HepG2 (cell line): ENCODE results near the gene C12orf43. TPM values are rescaled to one million over a fixed set of nuclear protein-coding genes. Genes with fewer than 3 reads are reported as not detected.
A peak's percentile ranks its signal among the peaks of the same experiment; 100 is the strongest.

ENCODE experiments used
- FOXA3 ChIP-seq: IDR thresholded peaks from 2 replicates; pipeline ENCODE4 v1.6.1; 2016; ENCODE audit warnings: missing genetic modification reagents, missing compliant biosample characterization
- MED13 ChIP-seq: sonication (generic); formaldehyde crosslinking; IDR thresholded peaks from 2 replicates; pipeline ENCODE4 v1.5.0; 2020; ENCODE audit warnings: missing genetic modification reagents
- NR1H2 ChIP-seq: sonication (generic); formaldehyde crosslinking; IDR thresholded peaks from 2 replicates; pipeline ENCODE4 v1.8.1; 2022; ENCODE audit warnings: low read depth, missing genetic modification reagents, borderline replicate concordance
- POLR2G ChIP-seq: fragments of 200-400 bp; formaldehyde crosslinking; IDR thresholded peaks from 2 replicates; pipeline ENCODE4 v1.6.1; 2018; ENCODE audit warnings: mild to moderate bottlenecking, low read depth, low read length, moderate library complexity
- SALL1 ChIP-seq: sonication (generic); formaldehyde crosslinking; IDR thresholded peaks from 2 replicates; pipeline ENCODE4 v1.8.0; 2022; ENCODE audit warnings: mild to moderate bottlenecking, missing genetic modification reagents
- SOX5 ChIP-seq: IDR thresholded peaks from 2 replicates; pipeline ENCODE4 v1.6.1; 2016; ENCODE audit warnings: borderline replicate concordance
- SP2 ChIP-seq: sonication (generic); formaldehyde crosslinking; IDR thresholded peaks from 2 replicates; pipeline ENCODE4 v1.5.1; 2020; ENCODE audit warnings: mild to moderate bottlenecking, missing genetic modification reagents
- ZNF124 ChIP-seq: sonication (generic); formaldehyde crosslinking; IDR thresholded peaks from 2 replicates; pipeline ENCODE4 v1.4.0; 2020; ENCODE audit warnings: missing genetic modification reagents
- ZNF318 ChIP-seq: sonication (generic); formaldehyde crosslinking; IDR thresholded peaks from 2 replicates; pipeline ENCODE4 v1.4.0; 2020; ENCODE audit warnings: mild to moderate bottlenecking, missing genetic modification reagents
- ZNF432 ChIP-seq: sonication (generic); formaldehyde crosslinking; IDR thresholded peaks from 2 replicates; pipeline ENCODE4 v1.5.0; 2020; ENCODE audit warnings: missing genetic modification reagents, mild to moderate bottlenecking, borderline replicate concordance
- ZNF501 ChIP-seq: sonication (generic); formaldehyde crosslinking; IDR thresholded peaks from 2 replicates; pipeline ENCODE4 v1.5.1; 2020; ENCODE audit warnings: mild to moderate bottlenecking, moderate library complexity, missing genetic modification reagents
- ZNF691 ChIP-seq: sonication (generic); formaldehyde crosslinking; IDR thresholded peaks from 2 replicates; pipeline ENCODE4 v1.4.0; 2020; ENCODE audit warnings: missing genetic modification reagents, low read depth, mild to moderate bottlenecking, borderline replicate concordance
- ZNF749 ChIP-seq: sonication (generic); formaldehyde crosslinking; IDR thresholded peaks from 2 replicates; pipeline ENCODE4 v1.8.0; 2022; ENCODE audit warnings: mild to moderate bottlenecking, missing genetic modification reagents, moderate library complexity, borderline replicate concordance
- ZNF784 ChIP-seq: sonication (generic); formaldehyde crosslinking; IDR thresholded peaks from 2 replicates; pipeline ENCODE4 v1.5.1; 2020; ENCODE audit warnings: missing genetic modification reagents, mild to moderate bottlenecking, borderline replicate concordance
- ZSCAN25 ChIP-seq: sonication (generic); formaldehyde crosslinking; IDR thresholded peaks from 2 replicates; pipeline ENCODE4 v1.8.0; 2022; ENCODE audit warnings: mild to moderate bottlenecking, missing genetic modification reagents
- polyA plus RNA-seq, 8 experiments: library from polyadenylated mRNA; depleted of rRNA in 3 of 8; stranded (reverse) in 7 of 8; unstranded in 1 of 8; fragments of >200 nt; fragmentation: Illumina TruSeq in 4 of 8; extraction: Trizol in 4 of 8; gene quantifications; 2 replicates each; pipeline versions ENCODE4 v1.2.1 to v1.2.3, GENCODE V29; 2011 to 2016; ENCODE audit warnings: low read depth in 4 of 8, missing spikeins in 1 of 8, mixed read lengths in 1 of 8; ENCODE audit not compliant: insufficient read depth in 1 of 8
- total RNA-seq, 5 experiments: library from RNA; depleted of rRNA; stranded (reverse); fragments of >200 nt; fragmentation: Illumina TruSeq; extraction: Trizol; gene quantifications; 2 replicates each; pipeline ENCODE4 v1.2.3, GENCODE V29; 2016; ENCODE audit warnings: low read depth in 1 of 5
- TF ChIP-seq, protein P1 (sequence below): sonication (generic); formaldehyde crosslinking; IDR thresholded peaks from 2 replicates; pipeline ENCODE4 v1.4.0; 2020; ENCODE audit warnings: missing genetic modification reagents
- TF ChIP-seq, protein P2 (sequence below): sonication (generic); formaldehyde crosslinking; IDR thresholded peaks from 2 replicates; pipeline ENCODE4 v1.4.0; 2020; ENCODE audit warnings: missing genetic modification reagents

The C12orf43 gene
- total and polyA plus RNA-seq, 2 of the 13 experiments (the other 11 are each of a cell fraction or from before 2014, with no cell fraction given) = 7.9 to 11.1 TPM

DNA sequence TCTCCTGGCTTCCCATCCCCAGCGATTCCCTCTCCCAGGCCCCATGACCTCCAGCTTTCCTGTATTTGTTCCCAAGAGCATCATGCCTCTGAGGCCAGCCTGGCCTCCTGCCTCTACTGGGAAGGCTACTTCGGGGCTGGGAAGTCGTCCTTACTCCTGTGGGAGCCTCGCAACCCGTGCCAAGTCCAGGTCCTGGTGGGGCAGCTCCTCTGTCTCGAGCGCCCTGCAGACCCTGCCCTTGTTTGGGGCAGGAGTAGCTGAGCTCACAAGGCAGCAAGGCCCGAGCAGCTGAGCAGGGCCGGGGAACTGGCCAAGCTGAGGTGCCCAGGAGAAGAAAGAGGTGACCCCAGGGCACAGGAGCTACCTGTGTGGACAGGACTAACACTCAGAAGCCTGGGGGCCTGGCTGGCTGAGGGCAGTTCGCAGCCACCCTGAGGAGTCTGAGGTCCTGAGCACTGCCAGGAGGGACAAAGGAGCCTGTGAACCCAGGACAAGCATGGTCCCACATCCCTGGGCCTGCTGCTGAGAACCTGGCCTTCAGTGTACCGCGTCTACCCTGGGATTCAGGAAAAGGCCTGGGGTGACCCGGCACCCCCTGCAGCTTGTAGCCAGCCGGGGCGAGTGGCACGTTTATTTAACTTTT, 14.3 kb downstream of the C12orf43 start (continued):
- TF ChIP-seq SALL1 (CRISPR knock-in tag) (no peak; the same call in 1 of the 2 replicates), ZNF501 (peak; percentile 51; the same call in 1 of the 2 replicates), POLR2G (peak; percentile 34; the same call in 1 of the 2 replicates), SP2 (CRISPR knock-in tag) (no peak), ZNF318 (CRISPR knock-in tag) (no peak), ZNF691 (CRISPR knock-in tag) (no peak), ZNF124 (no peak), NR1H2 (CRISPR knock-in tag) (no peak), ZNF432 (no peak), ZSCAN25 (no peak), ZNF749 (no peak), SOX5 (no peak), ZNF784 (no peak), FOXA3 (CRISPR knock-in tag) (no peak), MED13 (CRISPR knock-in tag) (no peak)
- TF ChIP-seq, protein P1, sequence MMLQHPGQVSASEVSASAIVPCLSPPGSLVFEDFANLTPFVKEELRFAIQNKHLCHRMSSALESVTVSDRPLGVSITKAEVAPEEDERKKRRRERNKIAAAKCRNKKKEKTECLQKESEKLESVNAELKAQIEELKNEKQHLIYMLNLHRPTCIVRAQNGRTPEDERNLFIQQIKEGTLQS (CRISPR knock-in tag) = no peak
- TF ChIP-seq, protein P2, sequence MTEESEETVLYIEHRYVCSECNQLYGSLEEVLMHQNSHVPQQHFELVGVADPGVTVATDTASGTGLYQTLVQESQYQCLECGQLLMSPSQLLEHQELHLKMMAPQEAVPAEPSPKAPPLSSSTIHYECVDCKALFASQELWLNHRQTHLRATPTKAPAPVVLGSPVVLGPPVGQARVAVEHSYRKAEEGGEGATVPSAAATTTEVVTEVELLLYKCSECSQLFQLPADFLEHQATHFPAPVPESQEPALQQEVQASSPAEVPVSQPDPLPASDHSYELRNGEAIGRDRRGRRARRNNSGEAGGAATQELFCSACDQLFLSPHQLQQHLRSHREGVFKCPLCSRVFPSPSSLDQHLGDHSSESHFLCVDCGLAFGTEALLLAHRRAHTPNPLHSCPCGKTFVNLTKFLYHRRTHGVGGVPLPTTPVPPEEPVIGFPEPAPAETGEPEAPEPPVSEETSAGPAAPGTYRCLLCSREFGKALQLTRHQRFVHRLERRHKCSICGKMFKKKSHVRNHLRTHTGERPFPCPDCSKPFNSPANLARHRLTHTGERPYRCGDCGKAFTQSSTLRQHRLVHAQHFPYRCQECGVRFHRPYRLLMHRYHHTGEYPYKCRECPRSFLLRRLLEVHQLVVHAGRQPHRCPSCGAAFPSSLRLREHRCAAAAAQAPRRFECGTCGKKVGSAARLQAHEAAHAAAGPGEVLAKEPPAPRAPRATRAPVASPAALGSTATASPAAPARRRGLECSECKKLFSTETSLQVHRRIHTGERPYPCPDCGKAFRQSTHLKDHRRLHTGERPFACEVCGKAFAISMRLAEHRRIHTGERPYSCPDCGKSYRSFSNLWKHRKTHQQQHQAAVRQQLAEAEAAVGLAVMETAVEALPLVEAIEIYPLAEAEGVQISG (CRISPR knock-in tag) = no peak; the same call in 1 of the 2 replicates
